GM18505 (cell line): ENCODE measurements around the gene TBCK.

ENCODE experiments used
- ATAC-seq: cut with Tn5 transposase; IDR thresholded peaks from one replicate; pipeline ENCODE4 v1.9.1; 2021; ENCODE audit not compliant: unreplicated experiment
- POLR2A ChIP-seq: IDR thresholded peaks from 4 replicates; pipeline ENCODE4 v1.6.1; 2011; ENCODE audit warnings: borderline replicate concordance; ENCODE audit not compliant: insufficient read depth, insufficient read length; ENCODE audit errors: extremely low read depth

TBCK gene

DNA sequence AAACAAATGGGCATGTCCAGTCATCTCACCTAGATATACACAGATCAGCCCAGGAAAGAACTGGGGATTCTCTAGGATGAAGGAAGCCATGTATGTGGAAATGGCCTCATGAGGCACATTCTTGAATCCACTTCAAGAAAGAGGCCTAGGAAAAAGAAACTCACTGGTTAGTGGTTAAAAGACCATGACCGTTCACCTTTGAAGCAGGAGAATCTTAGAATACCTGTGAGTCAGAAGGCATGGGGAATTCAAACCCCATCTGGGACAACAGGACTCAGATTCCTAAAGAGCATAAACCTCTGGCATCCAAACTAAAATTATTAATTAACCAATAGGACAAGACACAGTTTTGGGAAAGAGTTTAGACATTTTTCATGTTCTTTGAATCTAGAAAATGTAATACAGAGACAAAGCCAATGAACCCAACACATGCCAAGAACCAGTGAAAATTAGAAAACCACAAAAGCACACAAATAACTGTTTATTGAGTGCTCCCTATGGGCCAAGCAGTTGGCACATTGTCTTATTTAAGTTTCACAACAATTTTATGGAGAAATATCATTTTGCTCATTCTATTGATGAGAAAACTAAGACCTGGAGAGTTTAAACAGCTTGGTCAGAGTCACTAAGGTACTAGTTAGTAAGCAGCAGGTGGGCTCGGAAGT, 323.2 kb downstream of the TBCK start:
- ATAC-seq, result no peak
- TF ChIP-seq POLR2A, result no peak

DNA sequence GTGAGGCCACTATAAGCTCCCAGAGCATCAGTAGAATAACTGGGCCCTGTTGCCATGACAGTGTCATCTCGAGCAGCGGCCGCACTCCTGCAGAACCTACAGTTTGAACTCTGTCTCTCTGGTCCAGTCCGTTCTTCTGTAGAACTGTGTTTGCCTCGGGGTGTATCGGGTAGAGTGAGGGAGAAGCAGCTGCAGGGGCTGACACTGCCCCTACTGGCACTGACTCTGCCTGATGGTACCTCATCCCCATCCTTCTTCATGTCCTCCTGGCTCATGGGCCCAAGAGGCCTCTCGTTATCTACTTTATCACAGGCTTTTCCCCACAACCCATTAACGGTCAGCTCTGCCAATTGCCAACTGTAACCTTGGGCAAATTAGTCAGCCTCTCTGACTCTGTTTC, 324.3 kb downstream of the TBCK start:
- no peak for ATAC-seq

More for the DNA sequence above, 324.3 kb downstream of the TBCK start:
- no peak for TF ChIP-seq POLR2A
